GM12874 (cell line): ENCODE measurements around the gene CDSN.

Experiments
- TF ChIP-seq, protein P1 (sequence below): IDR thresholded peaks from 2 replicates; pipeline ENCODE4 v1.5.1; 2011; ENCODE audit warnings: low read depth, mild to moderate bottlenecking, control low read depth, low read length, moderate library complexity; ENCODE audit not compliant: insufficient read depth

The CDSN gene

DNA sequence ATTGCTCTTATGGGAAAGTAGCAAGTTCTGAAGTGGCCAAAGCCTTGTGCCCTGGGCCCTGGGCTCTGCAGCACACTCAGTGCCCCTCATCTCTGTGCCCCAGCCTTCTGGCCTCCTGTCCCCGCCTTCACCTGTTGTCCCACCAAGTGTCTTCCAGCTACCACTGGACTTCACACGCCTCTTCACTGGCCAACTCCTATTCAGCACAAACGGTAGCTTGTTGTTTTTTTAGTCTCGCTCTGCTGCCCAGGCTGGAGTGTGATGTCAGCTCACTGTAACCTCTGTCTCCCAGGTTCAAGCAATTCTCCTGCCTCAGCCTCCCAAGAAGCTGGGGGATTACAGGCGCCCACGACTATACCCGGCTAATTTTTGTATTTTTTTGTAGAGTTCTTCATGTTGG is 32.5 kb upstream of the CDSN start:
- TF ChIP-seq, protein P1, sequence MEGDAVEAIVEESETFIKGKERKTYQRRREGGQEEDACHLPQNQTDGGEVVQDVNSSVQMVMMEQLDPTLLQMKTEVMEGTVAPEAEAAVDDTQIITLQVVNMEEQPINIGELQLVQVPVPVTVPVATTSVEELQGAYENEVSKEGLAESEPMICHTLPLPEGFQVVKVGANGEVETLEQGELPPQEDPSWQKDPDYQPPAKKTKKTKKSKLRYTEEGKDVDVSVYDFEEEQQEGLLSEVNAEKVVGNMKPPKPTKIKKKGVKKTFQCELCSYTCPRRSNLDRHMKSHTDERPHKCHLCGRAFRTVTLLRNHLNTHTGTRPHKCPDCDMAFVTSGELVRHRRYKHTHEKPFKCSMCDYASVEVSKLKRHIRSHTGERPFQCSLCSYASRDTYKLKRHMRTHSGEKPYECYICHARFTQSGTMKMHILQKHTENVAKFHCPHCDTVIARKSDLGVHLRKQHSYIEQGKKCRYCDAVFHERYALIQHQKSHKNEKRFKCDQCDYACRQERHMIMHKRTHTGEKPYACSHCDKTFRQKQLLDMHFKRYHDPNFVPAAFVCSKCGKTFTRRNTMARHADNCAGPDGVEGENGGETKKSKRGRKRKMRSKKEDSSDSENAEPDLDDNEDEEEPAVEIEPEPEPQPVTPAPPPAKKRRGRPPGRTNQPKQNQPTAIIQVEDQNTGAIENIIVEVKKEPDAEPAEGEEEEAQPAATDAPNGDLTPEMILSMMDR = no peak

DNA sequence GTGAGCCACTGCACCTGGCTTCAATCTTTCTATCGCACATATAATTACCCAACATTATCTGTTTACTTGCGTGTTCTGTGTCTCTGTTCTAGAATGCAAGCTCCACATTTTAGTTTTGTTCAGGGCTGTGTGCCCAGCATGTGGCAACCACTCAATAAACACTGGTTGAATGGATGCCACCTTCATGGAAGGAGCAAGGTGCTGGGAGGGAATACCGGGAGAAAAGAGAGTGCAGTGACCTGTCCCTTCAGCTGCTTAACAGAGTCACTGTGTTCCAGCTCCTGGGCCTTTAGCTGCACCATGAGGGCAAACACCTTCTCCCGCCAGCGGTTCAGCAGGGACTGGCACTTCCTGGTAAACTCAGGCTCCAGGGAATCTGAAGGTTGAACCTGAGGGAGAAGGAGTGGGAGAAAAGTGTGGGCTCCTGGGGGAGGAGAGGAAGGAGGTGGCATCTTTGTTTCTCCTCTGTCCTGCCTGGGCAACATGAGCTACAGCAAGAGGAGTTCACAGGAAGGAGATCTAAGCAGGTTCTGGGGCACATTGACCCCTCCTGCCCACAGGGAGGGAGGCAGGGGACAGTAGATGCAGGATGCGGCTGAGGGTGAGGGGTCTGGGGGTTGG is 29.7 kb upstream of the CDSN start:
- TF ChIP-seq, protein P1 = no peak

DNA sequence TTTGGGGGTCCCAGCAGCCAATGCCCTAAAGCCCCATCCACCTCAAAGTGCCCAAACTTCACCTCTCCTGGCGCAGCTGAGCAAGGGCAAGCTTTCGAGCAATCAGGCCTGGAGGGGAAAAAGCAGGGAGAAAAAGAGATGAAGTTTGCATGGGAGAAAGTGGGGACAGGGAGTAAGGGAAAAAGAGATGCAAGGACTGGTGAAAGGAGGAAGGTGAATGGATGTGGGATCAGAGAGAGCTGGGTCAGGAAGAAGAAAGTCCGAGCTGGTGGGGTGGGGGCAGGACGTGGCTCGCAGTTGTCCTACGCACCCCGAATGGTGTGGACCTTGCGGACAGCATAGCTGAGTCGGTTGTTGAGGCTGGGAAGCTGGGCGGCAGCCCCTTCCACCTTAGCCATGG is 25.1 kb upstream of the CDSN start:
- TF ChIP-seq, protein P1 = no peak

DNA sequence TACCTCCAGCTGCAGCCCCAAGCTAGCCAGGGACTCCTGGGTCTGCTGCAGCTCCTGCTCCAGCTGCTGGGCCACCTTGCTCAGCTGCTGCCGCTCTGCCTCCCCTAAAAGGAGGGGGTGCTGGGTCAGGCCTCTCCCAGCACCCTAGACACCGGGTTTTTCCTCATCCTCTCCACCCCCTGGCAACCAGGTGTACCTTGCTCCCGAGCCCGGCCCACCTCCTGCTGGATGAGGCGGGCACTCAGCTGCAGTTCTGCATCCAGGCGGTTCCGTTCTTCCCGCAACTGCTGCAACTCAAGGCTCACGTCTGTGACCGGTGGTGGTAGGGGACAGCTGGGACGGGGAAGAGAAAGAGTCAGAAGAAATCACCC is 24.7 kb upstream of the CDSN start:
- TF ChIP-seq, protein P1 = no peak

DNA sequence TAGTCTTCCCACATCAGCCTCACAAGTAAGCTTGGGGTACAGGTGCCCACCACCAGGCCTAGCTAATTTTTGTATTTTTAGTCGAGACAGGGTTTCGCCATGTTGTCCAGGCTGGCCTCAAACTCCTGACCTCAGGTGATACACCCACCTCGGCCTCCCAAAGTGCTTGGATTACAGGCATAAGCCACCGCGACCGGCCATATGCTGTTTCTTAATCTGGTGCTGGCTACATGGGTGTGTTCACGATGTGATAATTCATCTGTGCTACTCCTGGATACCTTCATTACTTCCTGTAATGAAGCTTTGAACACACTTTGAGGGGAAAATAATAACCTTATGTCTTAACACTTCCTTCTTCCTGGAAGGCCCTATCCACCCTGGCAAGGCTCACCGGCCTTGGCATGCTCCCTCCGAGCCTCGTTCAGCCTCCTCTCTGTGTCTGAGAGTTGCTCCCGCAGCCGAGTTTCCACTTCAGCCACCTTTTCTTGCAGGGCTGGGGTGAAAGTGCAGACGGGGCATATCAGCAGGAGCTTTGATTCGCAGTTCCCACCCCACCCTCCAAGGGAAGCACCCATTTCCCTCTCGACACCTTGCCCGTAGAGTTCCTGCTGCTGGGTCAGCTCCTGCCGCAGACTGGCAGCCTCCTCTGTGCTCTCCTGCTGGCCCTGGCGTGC is 24.2 kb upstream of the CDSN start:
- TF ChIP-seq, protein P1 = no peak

DNA sequence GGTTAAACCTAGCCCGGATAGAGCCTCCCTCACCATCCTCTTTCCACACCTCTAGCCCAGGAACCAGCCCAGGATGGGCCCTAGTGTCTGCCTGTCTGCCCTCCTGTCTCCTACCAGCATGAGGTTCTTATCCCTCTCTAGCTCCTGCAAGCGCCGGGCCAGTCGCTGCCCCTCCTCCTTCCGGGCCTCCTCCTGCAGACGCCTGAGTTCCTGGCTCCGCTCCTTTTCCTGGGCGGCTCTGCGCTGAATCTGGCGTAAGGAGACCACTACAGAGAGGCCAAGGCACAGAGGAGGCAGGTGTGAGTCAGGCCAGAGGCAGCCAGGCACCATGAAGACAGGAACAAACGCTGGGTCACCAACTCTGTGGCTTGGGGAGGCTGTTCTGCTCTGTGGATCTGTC is 22.9 kb upstream of the CDSN start:
- TF ChIP-seq, protein P1 = no peak

DNA sequence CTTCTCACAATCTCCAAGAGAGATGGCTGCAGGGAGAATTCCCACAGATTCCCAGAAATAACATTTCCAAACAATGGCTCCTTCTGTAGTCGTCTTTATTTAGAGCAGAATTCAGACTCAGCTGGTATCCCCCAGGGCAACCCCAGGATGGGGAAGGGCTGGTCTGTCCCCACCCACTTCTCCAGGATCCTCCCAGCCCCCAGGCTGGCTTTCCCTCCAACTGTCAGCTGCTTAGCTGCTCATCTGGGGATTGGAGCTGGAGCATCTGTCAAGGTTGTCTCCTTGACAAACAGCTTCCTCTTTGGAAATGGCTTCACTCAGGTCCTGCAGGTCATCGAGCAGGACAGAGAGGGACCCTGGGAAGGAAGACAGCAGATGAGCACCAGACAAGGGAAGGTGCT is 22.1 kb upstream of the CDSN start:
- TF ChIP-seq, protein P1 = no peak

DNA sequence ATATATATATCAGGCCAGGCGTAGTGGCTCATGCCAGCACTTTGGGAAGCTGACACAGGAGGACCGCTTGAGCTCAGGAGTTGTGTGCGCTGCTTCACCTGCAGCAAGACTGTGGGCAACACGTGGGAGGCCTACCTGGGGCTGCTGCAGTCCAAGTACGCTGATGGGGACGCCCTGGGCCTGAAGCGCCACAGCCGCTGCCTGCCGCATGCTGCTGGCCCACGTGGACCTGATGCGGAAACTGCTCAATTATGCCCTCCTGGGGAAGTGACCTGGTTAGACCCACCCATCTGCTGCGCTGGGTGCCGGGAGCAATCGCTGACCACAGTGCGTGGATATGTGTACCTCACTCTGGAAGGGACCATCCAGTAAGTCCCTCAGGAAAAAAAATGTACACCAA is 20.4 kb upstream of the CDSN start:
- TF ChIP-seq, protein P1 = no peak
